Measurements from ENCODE around the gene VHLL. TPM values are rescaled to one million over a fixed set of nuclear protein-coding genes. Genes with fewer than 3 reads are reported as not detected.

VHLL gene
- total and polyA plus RNA-seq, 2 of the 13 experiments (the other 11 are each of a cell fraction or from before 2014, with no cell fraction given) = 0.24 TPM; not detected in 1

- TF ChIP-seq ZEB1 (IDR thresholded peaks at IDR 0.05; ENCODE audit: insufficient replicate concordance, low read depth) = peak; percentile 3
- TF ChIP-seq ZNF143 (CRISPR knock-in tag; IDR thresholded peaks at IDR 0.05) = peak; percentile 75
- TF ChIP-seq ZBTB7B (CRISPR knock-in tag; IDR thresholded peaks at IDR 0.05) = no peak
- TF ChIP-seq ZNF891 (CRISPR knock-in tag; IDR thresholded peaks at IDR 0.05) = peak; percentile 53; the same call in 1 of the 2 replicates
- no peak for TF ChIP-seq KIAA2018 (CRISPR knock-in tag; IDR thresholded peaks at IDR 0.05; ENCODE audit: borderline replicate concordance)
- TF ChIP-seq ZNF451 (CRISPR knock-in tag; IDR thresholded peaks at IDR 0.05) = no peak
- peak; percentile 65; the same call in 1 of the 2 replicates for TF ChIP-seq ZNF224 (CRISPR knock-in tag; IDR thresholded peaks at IDR 0.05)
- TF ChIP-seq ELF1 (CRISPR knock-in tag; IDR thresholded peaks at IDR 0.05) = peak; percentile 56; the same call in 1 of the 2 replicates
- peak; percentile 92 for TF ChIP-seq PRDM15 (CRISPR knock-in tag; IDR thresholded peaks at IDR 0.05)
- 0 out of 2 replicates have a peak, but pooled peaks have one; percentile 10 for TF ChIP-seq KLF6 (CRISPR knock-in tag; IDR thresholded peaks at IDR 0.05)
- TF ChIP-seq RARA (CRISPR knock-in tag; IDR thresholded peaks at IDR 0.05) = peak; percentile 2; the same call in 1 of the 2 replicates
- TF ChIP-seq MAFG (CRISPR knock-in tag; IDR thresholded peaks at IDR 0.05) = no peak
These were observed 17.2 kb downstream of the VHLL start (continued) for GRCh38 chr1:156281693-156282478.
